ENCODE results near the gene ATP6V1B1. TPM values are rescaled to one million over a fixed set of nuclear protein-coding genes. Genes with fewer than 3 reads are reported as not detected.

Gene ATP6V1B1
- total and polyA plus RNA-seq, 4 donors, result not detected

- Histone ChIP-seq H3K9me3 (ENCODE audit: control insufficient read depth in 4 of 4, low read length in 3 of 4) (peaks cover 0 to 4% (median 0%) of the 10 kb centered on the region in 4 donors), H3K9ac (ENCODE audit: low read depth in 1 of 2, low read length in 2 of 2) (no peak overlapping the region), H3K4me1 (ENCODE audit: control insufficient read depth in 4 of 4, insufficient read depth in 4 of 4, low read length in 3 of 4) (peaks cover 8 to 33% (median 20%) of the 10 kb centered on the region in 4 donors), H3K4me3 (ENCODE audit: low read depth in 1 of 3, low read length in 3 of 3) (no peak overlapping the region), H3K27me3 (ENCODE audit: control insufficient read depth in 4 of 4, insufficient read depth in 4 of 4, low read length in 3 of 4) (peaks cover 4 to 36% (median 22%) of the 10 kb centered on the region in 4 donors), H3K36me3 (ENCODE audit: control insufficient read depth in 4 of 4, insufficient read depth in 3 of 4, low read depth in 1 of 4, low read length in 3 of 4) (no peaks in the 10 kb centered on the region), H3K27ac (ENCODE audit: low read depth in 1 of 2, low read length in 2 of 2) (no peak overlapping the region)
- TF ChIP-seq RAD21 (IDR thresholded peaks at IDR 0.05) (no peak), SP1 (IDR thresholded peaks at IDR 0.05) (no peak), RXRA (IDR thresholded peaks at IDR 0.05) (no peak), YY1 (IDR thresholded peaks at IDR 0.05) (no peak), FOXA1 (IDR thresholded peaks at IDR 0.05) (no peak)
- WGBS, result 46% methylated on average over 5 of the region's 5 CpGs
- no peak for DNase-seq (ENCODE audit: low spot score)
Observed at GRCh38 chr2:70902067-70902442, 33.6 kb upstream of the ATP6V1B1 start.

- Histone ChIP-seq H3K9me3 (ENCODE audit: control insufficient read depth in 4 of 4, low read length in 3 of 4) (peaks cover 0 to 4% (median 0%) of the 10 kb centered on the region in 4 donors), H3K27ac (ENCODE audit: low read depth in 1 of 2, low read length in 2 of 2) (no peak overlapping the region), H3K4me3 (ENCODE audit: low read depth in 1 of 3, low read length in 3 of 3) (no peak overlapping the region), H3K27me3 (ENCODE audit: control insufficient read depth in 4 of 4, insufficient read depth in 4 of 4, low read length in 3 of 4) (peaks cover 4 to 38% (median 21%) of the 10 kb centered on the region in 4 donors), H3K36me3 (ENCODE audit: control insufficient read depth in 4 of 4, insufficient read depth in 3 of 4, low read depth in 1 of 4, low read length in 3 of 4) (no peaks in the 10 kb centered on the region), H3K9ac (ENCODE audit: low read depth in 1 of 2, low read length in 2 of 2) (no peak overlapping the region), H3K4me1 (ENCODE audit: control insufficient read depth in 4 of 4, insufficient read depth in 4 of 4, low read length in 3 of 4) (peaks cover 8 to 37% (median 22%) of the 10 kb centered on the region in 4 donors)
- no peak for TF ChIP-seq EGR1 (IDR thresholded peaks at IDR 0.05; ENCODE audit: low read depth in 2 of 2)
- no peak for TF ChIP-seq YY1 (IDR thresholded peaks at IDR 0.05)
- TF ChIP-seq MAX (IDR thresholded peaks at IDR 0.05), result no peak
- no peak for TF ChIP-seq REST (IDR thresholded peaks at IDR 0.05)
- TF ChIP-seq RAD21 (IDR thresholded peaks at IDR 0.05), result no peak
- no peak for TF ChIP-seq FOXA2 (IDR thresholded peaks at IDR 0.05)
- TF ChIP-seq ZBTB33 (IDR thresholded peaks at IDR 0.05), result no peak
- no peak for TF ChIP-seq NR2F2 (IDR thresholded peaks at IDR 0.05)
- TF ChIP-seq GABPA (IDR thresholded peaks at IDR 0.05 in 1 of 2, conservative IDR thresholded peaks at IDR 0.05 in 1 of 2), result no peak
- no peak for TF ChIP-seq SP1 (IDR thresholded peaks at IDR 0.05)
- TF ChIP-seq JUND (IDR thresholded peaks at IDR 0.05), result no peak
- DNase-seq (ENCODE audit: low spot score), result no peak
- whole genome bisulfite sequencing, result 78% methylated on average over 2 of the region's 2 CpGs
Observed at GRCh38 chr2:70902579-70902978, 33.1 kb upstream of the ATP6V1B1 start.

GRCh38 chr2:70903171-70903570, 32.5 kb upstream of the ATP6V1B1 start:
- Histone ChIP-seq H3K4me1 (ENCODE audit: control insufficient read depth in 4 of 4, insufficient read depth in 4 of 4, low read length in 3 of 4) (peaks cover 8 to 35% (median 21%) of the 10 kb centered on the region in 4 donors), H3K36me3 (ENCODE audit: control insufficient read depth in 4 of 4, insufficient read depth in 3 of 4, low read depth in 1 of 4, low read length in 3 of 4) (no peaks in the 10 kb centered on the region), H3K27ac (ENCODE audit: low read depth in 1 of 2, low read length in 2 of 2) (no peak overlapping the region), H3K9ac (ENCODE audit: low read depth in 1 of 2, low read length in 2 of 2) (no peak overlapping the region), H3K9me3 (ENCODE audit: control insufficient read depth in 4 of 4, low read length in 3 of 4) (peaks cover 0 to 4% (median 0%) of the 10 kb centered on the region in 4 donors), H3K4me3 (ENCODE audit: low read depth in 1 of 3, low read length in 3 of 3) (no peak overlapping the region), H3K27me3 (ENCODE audit: control insufficient read depth in 4 of 4, insufficient read depth in 4 of 4, low read length in 3 of 4) (peaks cover 4 to 36% (median 17%) of the 10 kb centered on the region in 4 donors)
- DNase-seq (ENCODE audit: low spot score), result no peak
- TF ChIP-seq REST (IDR thresholded peaks at IDR 0.05), result no peak
- no peak for TF ChIP-seq EGR1 (IDR thresholded peaks at IDR 0.05; ENCODE audit: low read depth in 2 of 2)
- no peak for TF ChIP-seq JUND (IDR thresholded peaks at IDR 0.05)
- no peak for TF ChIP-seq ZBTB33 (IDR thresholded peaks at IDR 0.05)
- TF ChIP-seq TAF1 (conservative IDR thresholded peaks at IDR 0.05), result no peak
- no peak for TF ChIP-seq HNF4G (IDR thresholded peaks at IDR 0.05)
- TF ChIP-seq RXRA (IDR thresholded peaks at IDR 0.05), result no peak
- no peak for TF ChIP-seq FOXA2 (IDR thresholded peaks at IDR 0.05)
- TF ChIP-seq NR2F2 (IDR thresholded peaks at IDR 0.05), result no peak
- TF ChIP-seq HNF4A (conservative IDR thresholded peaks at IDR 0.05), result no peak
- no peak for TF ChIP-seq YY1 (IDR thresholded peaks at IDR 0.05)
- no peak for TF ChIP-seq SP1 (IDR thresholded peaks at IDR 0.05)

Measured in liver (tissue), 9 donors.